GM19099 (cell line): ENCODE data around the gene MGAT4A.

Source experiments
- POLR2A ChIP-seq: IDR thresholded peaks from 3 replicates; pipeline ENCODE4 v1.6.1; 2011; ENCODE audit warnings: low read depth; ENCODE audit not compliant: insufficient read length; ENCODE audit errors: extremely low read depth

Gene MGAT4A

DNA sequence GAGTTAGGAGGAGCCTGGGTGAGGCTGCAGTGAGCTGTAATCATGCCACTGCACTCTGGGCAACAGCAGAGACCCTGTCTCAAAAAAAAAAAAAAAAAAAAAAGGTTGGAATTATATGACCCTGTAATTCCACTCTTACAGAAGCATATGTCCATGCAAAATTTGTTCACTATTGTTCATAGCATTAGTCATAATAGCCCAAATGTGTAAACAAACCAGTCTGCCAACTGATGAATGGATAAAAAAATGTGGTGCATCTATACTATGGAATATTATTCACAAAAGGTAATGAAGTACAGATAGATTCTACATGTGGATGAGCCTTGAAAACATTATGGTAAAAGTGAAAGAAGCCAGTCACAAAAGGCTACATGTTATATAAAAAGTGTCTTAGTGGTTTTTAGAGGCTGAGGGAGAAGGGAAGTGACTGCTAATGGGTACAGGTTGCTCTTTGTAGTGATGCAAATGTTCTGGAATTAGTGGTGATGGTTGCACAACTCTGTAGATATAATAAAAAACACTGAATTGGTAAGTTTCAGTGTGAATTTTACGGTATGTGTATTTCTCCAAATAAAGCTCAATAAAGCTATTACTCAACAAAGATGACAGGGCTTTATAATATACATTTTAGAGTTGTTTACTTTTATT, 132.0 kb downstream of the MGAT4A start:
- no peak for TF ChIP-seq POLR2A

GRCh38 chr2:98592565-98592964, 138.4 kb downstream of the MGAT4A start:
- TF ChIP-seq POLR2A = no peak

DNA sequence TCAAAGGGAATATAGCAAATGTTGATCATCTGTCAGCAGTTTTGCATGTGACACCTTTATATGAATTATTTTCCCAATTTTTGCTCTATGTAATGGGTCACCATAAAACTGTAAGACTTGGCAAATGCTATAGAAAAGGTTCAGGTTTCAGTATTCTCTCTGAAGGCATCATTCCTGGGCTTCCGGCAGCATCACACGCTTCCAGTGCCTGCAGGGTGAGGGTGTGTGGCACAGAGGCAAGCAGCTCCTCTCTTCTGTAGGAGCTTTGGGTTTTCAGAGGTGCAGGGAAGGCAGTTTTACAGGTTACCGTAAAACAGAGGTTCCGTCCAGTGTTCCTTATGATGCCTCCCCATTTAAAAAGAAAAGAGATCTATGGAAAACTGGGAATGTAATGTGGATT, 141.4 kb downstream of the MGAT4A start:
- no peak for TF ChIP-seq POLR2A

DNA sequence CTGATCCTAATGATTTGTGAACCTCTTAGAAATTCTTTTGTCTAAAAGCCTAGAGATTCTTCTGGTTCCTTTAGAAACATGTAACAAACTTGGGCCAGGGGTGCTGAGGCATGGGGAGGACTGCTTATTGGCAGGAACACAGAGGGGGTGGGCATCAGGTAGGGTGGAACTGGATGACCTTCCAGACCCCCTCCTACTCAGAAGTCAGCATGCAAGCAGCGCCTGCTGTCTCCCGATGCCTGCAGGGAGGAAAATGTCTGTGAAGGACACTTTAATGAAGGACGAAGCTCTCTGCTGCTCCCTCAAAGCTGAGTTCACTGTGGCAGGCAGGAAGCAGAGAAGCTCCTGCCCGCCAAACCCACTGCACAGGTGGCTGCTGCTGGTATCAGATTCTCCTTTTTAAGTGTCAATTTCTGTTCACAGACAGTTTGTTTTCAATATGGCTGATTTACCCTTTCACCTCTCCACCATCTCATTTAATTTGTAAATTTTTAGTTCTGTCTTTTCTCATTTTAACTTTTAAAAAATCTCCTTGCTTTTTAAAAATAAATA, 142.0 kb downstream of the MGAT4A start:
- TF ChIP-seq POLR2A = no peak

GRCh38 chr2:98586551-98587140, 144.3 kb downstream of the MGAT4A start:
- TF ChIP-seq POLR2A = no peak

GRCh38 chr2:98585386-98585785, 145.5 kb downstream of the MGAT4A start:
- no peak for TF ChIP-seq POLR2A

GRCh38 chr2:98583816-98584618, 146.9 kb downstream of the MGAT4A start:
- no peak for TF ChIP-seq POLR2A

DNA sequence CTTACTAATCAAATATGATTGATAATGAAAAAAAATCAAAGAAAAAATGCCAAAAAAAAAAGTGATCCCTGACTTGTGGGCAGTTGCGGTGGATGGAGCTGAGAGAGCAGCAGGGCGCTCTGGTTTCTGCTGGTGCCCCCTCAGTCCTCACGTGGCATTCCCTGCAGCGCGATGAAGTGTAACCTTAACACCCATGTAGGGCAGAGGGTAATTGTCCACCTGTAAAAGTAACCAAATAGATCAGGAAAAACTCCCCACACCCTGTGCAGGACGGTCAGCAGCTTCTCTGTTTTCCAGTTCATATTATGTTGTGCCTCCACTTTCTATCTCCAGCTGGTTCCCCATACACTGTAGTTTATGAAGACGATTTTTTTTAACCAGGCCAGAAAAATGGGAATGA, 147.7 kb downstream of the MGAT4A start:
- no peak for TF ChIP-seq POLR2A

GRCh38 chr2:98582523-98582922, 148.4 kb downstream of the MGAT4A start:
- no peak for TF ChIP-seq POLR2A

DNA sequence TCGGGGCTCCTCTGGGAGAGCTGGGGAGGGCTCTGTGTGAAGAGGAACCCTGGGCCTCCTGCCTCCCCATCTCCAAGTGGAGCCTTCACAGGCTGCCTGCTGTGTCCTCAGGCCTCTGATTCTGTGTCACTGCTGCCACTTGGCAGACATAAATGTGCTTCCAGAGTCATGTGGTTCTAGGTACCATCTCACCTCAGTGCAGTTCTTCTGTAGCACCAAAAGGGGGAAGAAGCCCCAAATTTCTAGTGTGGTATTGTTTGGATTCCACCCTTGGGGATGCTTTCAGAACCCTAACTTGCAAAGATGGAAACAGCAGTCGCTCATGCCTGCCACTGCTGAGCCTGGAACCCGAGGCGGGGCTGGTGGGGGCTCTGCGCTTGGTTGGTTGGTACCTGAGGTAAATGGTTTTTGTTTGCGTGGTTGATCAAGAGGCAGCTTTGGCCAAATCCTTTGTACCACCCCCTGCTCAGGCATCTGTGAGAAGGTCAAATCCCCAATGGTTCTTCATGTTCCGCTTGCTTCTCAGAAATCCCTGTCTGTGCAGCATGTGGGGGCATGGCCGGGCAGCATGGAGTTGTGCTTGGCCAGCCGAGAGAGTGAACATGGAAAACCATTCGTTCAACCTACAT, 150.2 kb downstream of the MGAT4A start:
- TF ChIP-seq POLR2A = no peak

DNA sequence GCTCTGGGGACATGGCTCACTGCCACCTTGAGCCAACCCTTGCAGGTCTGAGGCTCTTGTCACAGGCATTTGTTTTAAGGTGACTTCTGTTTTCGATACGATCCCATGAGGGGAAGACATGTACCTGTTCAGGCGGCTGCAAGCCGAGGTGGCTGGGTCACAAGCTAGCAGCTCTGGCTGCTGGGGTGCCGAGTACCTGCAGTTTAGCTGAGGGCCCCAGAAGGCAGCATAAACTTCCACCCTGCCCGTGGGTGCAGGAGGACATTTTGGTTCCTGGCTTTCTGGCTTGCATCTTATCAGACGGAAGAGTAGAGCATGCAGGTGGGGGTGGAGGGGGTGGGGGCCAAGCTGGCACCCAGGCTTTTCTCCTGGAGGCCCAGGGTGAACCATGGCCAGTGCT, 151.0 kb downstream of the MGAT4A start:
- no peak for TF ChIP-seq POLR2A

DNA sequence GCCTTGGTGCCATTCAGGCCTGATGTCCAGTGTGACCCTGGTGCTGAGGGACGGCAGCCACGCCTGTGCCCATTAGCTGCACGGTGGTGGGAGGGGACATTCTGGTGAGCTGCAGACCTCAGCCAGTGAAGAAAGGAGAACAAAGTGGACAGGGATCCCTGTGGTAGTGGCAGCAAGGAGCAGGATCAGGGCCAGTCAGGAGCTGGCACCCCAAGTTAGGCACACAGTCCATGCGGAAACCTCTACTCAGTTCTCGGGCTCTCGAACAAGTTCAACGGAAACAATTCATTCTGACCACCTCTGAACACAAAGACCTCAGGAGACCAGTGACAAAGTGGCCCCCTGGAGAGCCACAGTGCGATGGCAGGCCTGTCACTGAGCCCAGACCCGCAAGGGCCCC, 152.7 kb downstream of the MGAT4A start:
- no peak for TF ChIP-seq POLR2A

GRCh38 chr2:98577313-98577712, 153.6 kb downstream of the MGAT4A start:
- no peak for TF ChIP-seq POLR2A

GRCh38 chr2:98576666-98577312, 154.1 kb downstream of the MGAT4A start:
- no peak for TF ChIP-seq POLR2A

DNA sequence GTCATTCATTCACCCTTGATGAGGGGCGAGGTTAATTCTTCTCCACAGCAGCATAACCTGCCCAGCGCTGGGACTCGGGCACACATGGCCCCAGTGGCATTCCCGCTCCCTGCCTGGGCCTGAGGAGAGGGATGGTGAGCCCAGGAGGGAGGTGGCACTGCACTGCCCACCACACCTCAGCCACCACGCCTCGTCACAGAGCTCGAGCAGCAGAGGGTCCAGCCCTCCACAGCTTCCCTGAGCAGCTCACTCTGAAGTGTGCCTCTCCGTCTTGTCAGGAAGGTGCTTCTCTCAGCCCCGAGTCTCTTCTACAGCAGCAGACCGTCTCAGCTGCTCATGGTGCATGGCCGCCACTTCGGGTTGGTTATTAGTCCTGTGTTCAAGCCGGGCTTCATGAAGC, 157.5 kb downstream of the MGAT4A start:
- no peak for TF ChIP-seq POLR2A
